Ascending aorta (tissue), 2 donors: ENCODE measurements around the gene MTG1. TPM values are rescaled to one million over a fixed set of nuclear protein-coding genes. Genes with fewer than 3 reads are reported as not detected.

Experiments used
- DNase-seq, 2 donors: peaks; one replicate each; pipeline ENCODE4 v3.0.0-alpha.2; 2019; ENCODE audit warnings: low spot score in 2 of 2
- H3K27ac ChIP-seq, 2 donors: fragments of 200-600 bp; sonication (generic); one replicate each; pipeline ENCODE4 v1.5.1; 2016 to 2017; ENCODE audit warnings: mild to moderate bottlenecking in 1 of 2
- H3K27me3 ChIP-seq: fragments of 200-600 bp; sonication (generic); one replicate; pipeline ENCODE4 v1.5.1; 2017
- H3K36me3 ChIP-seq, 2 donors: fragments of 200-600 bp; sonication (generic); one replicate each; pipeline ENCODE4 v1.5.1; 2016
- H3K4me1 ChIP-seq, 2 donors: fragments of 200-600 bp; sonication (generic); one replicate each; pipeline ENCODE4 v1.5.1; 2016 to 2017; ENCODE audit warnings: mild to moderate bottlenecking in 1 of 2
- H3K4me3 ChIP-seq, 2 donors: fragments of 200-600 bp; sonication (generic); one replicate each; pipeline ENCODE4 v1.5.1; 2016 to 2017; ENCODE audit warnings: mild to moderate bottlenecking in 1 of 2
- H3K9me3 ChIP-seq, 2 donors: fragments of 200-600 bp; sonication (generic); one replicate each; pipeline ENCODE4 v1.5.1; 2016
- intact Hi-C: fragments of 100-400 bp; cut with DNase I; formaldehyde crosslinking; loops from one replicate; pipeline ENCODE4 v1.15.1; 2023
- total RNA-seq: library from RNA; depleted of rRNA; stranded (reverse); fragments of >200 nt; gene quantifications from one replicate; pipeline ENCODE4 v1.1.0, GENCODE V29; 2016
- TF ChIP-seq, protein P1 (sequence below), 3 experiments: fragments of 200-600 bp in 2 of 3; fragments of 450-650 bp in 1 of 3; sonication (generic) in 2 of 3; IDR thresholded peaks; one replicate each; pipeline ENCODE4 v1.5.1; 2016 to 2019; ENCODE audit warnings: antibody characterized with exemption in 3 of 3, mild to moderate bottlenecking in 1 of 3, moderate library complexity in 1 of 3

MTG1 gene
- total RNA-seq, 1 donor from 2014 or later, result 37.8 TPM

DNA sequence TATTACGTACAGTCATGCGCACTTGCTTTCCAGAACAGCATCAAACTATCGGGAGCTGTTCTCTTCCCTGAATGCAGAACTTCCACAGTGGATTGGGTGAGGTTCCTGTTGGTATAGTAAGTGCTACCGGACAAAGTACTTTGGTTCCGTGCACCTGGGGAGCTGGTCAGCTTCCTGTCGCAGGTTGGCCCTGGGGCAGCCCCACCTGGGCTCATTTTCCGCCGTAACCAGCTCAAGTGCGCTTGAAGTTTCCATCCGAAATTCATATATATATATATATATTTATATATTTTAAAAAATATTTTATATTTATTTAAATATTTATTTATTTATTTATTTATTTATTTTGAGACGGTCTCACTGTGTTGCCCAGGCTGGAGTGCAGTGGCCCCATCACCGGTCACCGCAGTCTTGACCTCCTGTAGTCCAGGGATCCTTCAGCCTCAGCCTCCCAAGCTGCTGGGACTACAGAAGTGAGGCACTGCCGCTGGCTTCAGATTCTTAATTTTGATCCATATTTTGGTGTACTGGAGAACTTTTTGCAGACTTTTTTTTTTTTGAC is 66.3 kb downstream of the MTG1 start:
- H3K36me3 ChIP-seq, result peaks cover 0 to 4% of the 10 kb centered on the region in 2 donors
- no peaks in the 10 kb centered on the region for H3K4me1 ChIP-seq
- TF ChIP-seq, protein P1, sequence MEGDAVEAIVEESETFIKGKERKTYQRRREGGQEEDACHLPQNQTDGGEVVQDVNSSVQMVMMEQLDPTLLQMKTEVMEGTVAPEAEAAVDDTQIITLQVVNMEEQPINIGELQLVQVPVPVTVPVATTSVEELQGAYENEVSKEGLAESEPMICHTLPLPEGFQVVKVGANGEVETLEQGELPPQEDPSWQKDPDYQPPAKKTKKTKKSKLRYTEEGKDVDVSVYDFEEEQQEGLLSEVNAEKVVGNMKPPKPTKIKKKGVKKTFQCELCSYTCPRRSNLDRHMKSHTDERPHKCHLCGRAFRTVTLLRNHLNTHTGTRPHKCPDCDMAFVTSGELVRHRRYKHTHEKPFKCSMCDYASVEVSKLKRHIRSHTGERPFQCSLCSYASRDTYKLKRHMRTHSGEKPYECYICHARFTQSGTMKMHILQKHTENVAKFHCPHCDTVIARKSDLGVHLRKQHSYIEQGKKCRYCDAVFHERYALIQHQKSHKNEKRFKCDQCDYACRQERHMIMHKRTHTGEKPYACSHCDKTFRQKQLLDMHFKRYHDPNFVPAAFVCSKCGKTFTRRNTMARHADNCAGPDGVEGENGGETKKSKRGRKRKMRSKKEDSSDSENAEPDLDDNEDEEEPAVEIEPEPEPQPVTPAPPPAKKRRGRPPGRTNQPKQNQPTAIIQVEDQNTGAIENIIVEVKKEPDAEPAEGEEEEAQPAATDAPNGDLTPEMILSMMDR (IDR thresholded peaks at IDR 0.05), result no peak
- intact Hi-C loops, result no loop called here
- DNase-seq, result no peak
- H3K9me3 ChIP-seq, result no peaks in the 10 kb centered on the region
- H3K4me3 ChIP-seq, result no peak overlapping the region
- H3K27ac ChIP-seq, result no peak overlapping the region
- H3K27me3 ChIP-seq, result no peaks in the 10 kb centered on the region

DNA sequence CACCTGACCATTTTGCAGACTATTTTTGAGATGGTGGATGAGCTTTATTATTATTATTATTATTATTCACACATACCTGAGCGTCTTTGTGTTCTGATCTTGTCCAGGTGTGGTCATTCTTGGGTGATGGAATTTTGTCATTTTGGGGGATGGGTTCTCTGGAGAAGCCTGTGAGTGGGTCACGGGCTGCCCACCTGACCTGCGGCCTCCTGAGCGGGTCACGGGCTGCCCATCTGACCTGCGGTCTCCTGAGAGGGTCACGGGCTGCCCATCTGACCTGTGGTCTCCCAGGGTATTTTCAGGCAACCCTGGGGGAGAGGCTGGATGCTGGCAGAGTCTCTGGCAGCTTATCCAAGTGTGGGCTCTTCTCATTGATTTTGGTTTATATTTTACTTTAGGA is 67.1 kb downstream of the MTG1 start:
- Histone ChIP-seq H3K27ac (no peak overlapping the region), H3K36me3 (peaks cover 0 to 4% of the 10 kb centered on the region in 2 donors), H3K27me3 (no peaks in the 10 kb centered on the region), H3K4me1 (no peaks in the 10 kb centered on the region), H3K4me3 (no peak overlapping the region), H3K9me3 (no peaks in the 10 kb centered on the region)
- intact Hi-C loops, result no loop called here
- TF ChIP-seq, protein P1 (IDR thresholded peaks at IDR 0.05), result no peak
- DNase-seq, result no peak

DNA sequence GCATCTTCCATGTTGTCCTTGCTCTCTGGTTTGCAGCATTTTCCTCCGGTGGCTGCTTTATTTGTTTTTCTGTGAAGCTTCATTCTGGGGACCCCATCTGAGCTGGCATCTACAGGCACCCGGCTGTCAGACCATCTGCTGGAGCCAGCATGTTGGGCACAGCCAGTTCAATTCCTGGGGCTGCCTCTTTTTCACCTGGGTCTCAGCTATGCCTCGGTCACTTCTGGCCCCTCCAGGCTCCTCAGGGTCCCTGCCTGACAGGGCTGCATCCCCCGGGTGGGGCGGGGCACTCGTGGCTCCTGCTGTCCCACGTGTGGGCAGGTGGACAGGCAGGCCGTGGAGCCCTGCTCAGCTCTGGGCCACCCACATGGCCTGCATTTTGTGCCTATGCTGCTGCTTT is 67.9 kb downstream of the MTG1 start:
- DNase-seq, result no peak
- Histone ChIP-seq H3K9me3 (no peaks in the 10 kb centered on the region), H3K27ac (no peak overlapping the region), H3K36me3 (peaks cover under 1 to 4% of the 10 kb centered on the region in 2 donors), H3K4me3 (no peak overlapping the region), H3K4me1 (no peaks in the 10 kb centered on the region), H3K27me3 (no peaks in the 10 kb centered on the region)
- intact Hi-C loops, result no loop called here
- TF ChIP-seq, protein P1 (IDR thresholded peaks at IDR 0.05), result no peak

DNA sequence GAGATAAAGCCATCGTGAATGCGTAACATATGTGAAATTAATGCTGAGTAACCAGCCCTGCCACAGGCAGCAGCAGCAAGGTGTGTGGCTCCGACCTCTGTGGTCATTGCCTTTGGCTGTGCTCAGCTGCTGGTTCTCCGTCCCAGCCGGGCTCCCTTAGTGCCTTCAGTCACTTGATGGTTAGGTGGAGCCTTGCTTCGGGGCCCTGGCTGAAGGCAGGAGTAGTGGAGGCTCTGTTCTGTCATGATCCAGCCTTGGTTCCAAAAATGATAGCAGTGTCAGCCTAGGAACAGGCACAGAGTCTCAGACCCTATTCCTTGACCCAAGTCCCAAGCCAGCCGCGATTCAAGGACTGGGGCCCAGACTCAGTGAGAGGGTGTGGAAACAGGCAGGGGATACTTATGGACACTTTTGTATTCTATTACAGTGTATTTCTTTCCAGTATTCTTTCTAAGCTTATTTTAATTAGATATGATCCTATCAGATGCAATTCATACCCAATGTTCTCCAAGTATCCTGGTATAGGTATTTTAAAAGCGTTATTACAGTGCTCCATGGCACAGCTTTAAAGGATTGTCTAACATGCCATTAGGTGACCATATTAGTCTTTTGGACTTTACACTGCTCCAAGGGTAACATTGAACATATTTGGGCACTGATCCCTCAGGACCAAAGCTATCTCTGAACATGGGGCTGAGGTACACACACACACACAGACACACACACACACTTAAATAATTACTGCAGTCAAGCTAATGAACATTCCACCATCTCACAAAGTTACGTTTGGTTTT is 68.8 kb downstream of the MTG1 start:
- intact Hi-C loops, result no loop called here
- no peak for DNase-seq
- no peak overlapping the region for H3K27ac ChIP-seq
- H3K9me3 ChIP-seq, result no peaks in the 10 kb centered on the region
- H3K4me1 ChIP-seq, result no peaks in the 10 kb centered on the region
- TF ChIP-seq, protein P1 (IDR thresholded peaks at IDR 0.05), result no peak
- peaks cover 4 to 9% of the 10 kb centered on the region in 2 donors for H3K36me3 ChIP-seq
- H3K27me3 ChIP-seq, result no peaks in the 10 kb centered on the region
- H3K4me3 ChIP-seq, result no peak overlapping the region

DNA sequence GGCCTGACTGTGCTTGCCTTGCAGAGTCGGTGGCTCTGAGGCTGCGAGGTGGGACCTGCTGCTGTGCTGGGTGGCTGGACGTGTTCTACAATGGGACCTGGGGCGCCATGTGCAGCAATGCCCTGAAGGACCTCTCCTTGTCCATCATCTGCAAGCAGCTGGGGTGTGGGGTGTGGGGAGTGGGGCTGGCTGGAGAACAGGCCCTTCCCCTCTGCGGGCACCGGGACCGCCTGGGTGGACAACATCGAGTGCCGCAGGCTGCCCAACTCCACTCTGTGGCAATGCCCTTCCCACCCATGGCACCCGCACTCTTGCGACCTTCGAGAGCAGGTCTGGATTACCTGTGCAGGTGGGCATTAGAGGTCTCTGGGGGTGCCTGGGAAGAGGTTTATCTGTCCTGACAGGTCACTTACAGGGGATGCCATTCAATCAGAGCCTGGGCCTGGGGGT is 70.7 kb downstream of the MTG1 start:
- Histone ChIP-seq H3K4me1 (no peaks in the 10 kb centered on the region), H3K36me3 (peaks cover 4 to 10% of the 10 kb centered on the region in 2 donors), H3K4me3 (no peak overlapping the region), H3K27me3 (no peaks in the 10 kb centered on the region), H3K9me3 (no peaks in the 10 kb centered on the region), H3K27ac (no peak overlapping the region)
- intact Hi-C loops, result no loop called here
- no peak for DNase-seq
- TF ChIP-seq, protein P1 (IDR thresholded peaks at IDR 0.05), result no peak
